Measurements from ENCODE around the gene NECTIN1. TPM values are rescaled to one million over a fixed set of nuclear protein-coding genes. Genes with fewer than 3 reads are reported as not detected.

The NECTIN1 gene
- total and polyA plus RNA-seq, 5 donors from 2014 or later: 0.18 to 2.3 TPM; not detected in 3

- H3K36me3 Mint-ChIP-seq: no peaks in the 10 kb centered on the region
- Histone ChIP-seq H3K27me3 (ENCODE audit: control insufficient read depth, insufficient read depth, low read length) (no peaks in the 10 kb centered on the region), H3K27ac (ENCODE audit: insufficient read depth, low read length, poor library complexity, severe bottlenecking) (no peak overlapping the region)
Observed at GRCh38 chr11:119752946-119753345, 23.9 kb upstream of the NECTIN1 start.

DNA sequence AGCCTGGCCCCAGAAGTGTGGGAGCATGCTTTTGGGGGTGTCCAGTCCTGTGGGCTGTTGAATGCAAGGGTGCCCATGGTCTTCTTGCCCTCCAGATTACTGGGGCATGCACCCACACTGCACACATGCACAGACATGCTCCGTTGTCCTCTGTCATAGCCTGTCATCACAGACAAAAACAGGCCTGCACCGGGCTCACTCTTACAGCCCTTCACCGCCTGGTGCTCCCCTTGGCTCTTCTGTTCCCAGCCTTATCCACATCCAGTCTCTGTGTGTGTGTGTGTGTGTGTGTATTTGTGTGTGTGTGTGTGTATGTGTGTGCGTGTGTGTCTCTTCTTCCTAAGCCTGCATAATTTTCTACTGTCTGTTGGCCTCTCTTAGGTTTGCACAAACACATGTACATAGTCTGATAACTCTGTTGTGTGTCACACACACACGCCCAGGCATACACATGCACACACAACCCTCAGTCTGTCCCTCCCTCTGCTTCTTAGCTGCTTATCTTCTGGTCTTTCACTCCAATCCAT, 23.4 kb upstream of the NECTIN1 start:
- no peaks in the 10 kb centered on the region for H3K36me3 Mint-ChIP-seq
- H3K4me1 ChIP-seq (ENCODE audit: control insufficient read depth, insufficient read depth, low read length, poor library complexity, severe bottlenecking): no peaks in the 10 kb centered on the region
- H3K27me3 Mint-ChIP-seq: peaks cover 7% of the 10 kb centered on the region
- H3K4me3 ChIP-seq (ENCODE audit: low read depth, low read length): no peak overlapping the region
- ATAC-seq (ENCODE audit: low read depth in 2 of 2) (no peak), DNase-seq (no peak)
- H3K4me1 Mint-ChIP-seq: peaks cover 0 to 6% (median 0%) of the 10 kb centered on the region in 4 donors
- H3K27ac ChIP-seq (ENCODE audit: insufficient read depth, low read length, poor library complexity, severe bottlenecking): no peak overlapping the region
- no peaks in the 10 kb centered on the region for H3K27me3 ChIP-seq (ENCODE audit: control insufficient read depth, insufficient read depth, low read length)
- no peaks in the 10 kb centered on the region for H3K9me3 Mint-ChIP-seq
- no peak overlapping the region for H3K4me3 Mint-ChIP-seq
- no peaks in the 10 kb centered on the region for H3K9me3 ChIP-seq (ENCODE audit: control insufficient read depth in 2 of 2, low read length in 2 of 2)
- no peak overlapping the region for H3K27ac Mint-ChIP-seq
- H3K36me3 ChIP-seq (ENCODE audit: control insufficient read depth, insufficient read depth, low read length): no peaks in the 10 kb centered on the region

More at GRCh38 chr11:119752946-119753345, 23.9 kb upstream of the NECTIN1 start:
- peaks cover 0 to 6% (median 0%) of the 10 kb centered on the region in 4 donors for H3K4me1 Mint-ChIP-seq
- H3K9me3 ChIP-seq (ENCODE audit: control insufficient read depth in 2 of 2, low read length in 2 of 2): no peaks in the 10 kb centered on the region
- H3K4me3 Mint-ChIP-seq: no peak overlapping the region
- H3K27me3 Mint-ChIP-seq: peaks cover 7% of the 10 kb centered on the region
- H3K27ac Mint-ChIP-seq: no peak overlapping the region
- H3K4me1 ChIP-seq (ENCODE audit: control insufficient read depth, insufficient read depth, low read length, poor library complexity, severe bottlenecking): no peaks in the 10 kb centered on the region
- H3K9me3 Mint-ChIP-seq: peaks cover 0 to 1% (median 0%) of the 10 kb centered on the region in 7 donors
- no peak for ATAC-seq (ENCODE audit: low read depth in 2 of 2)
- DNase-seq: no peak
- H3K4me3 ChIP-seq (ENCODE audit: low read depth, low read length): no peak overlapping the region
- no peaks in the 10 kb centered on the region for H3K36me3 ChIP-seq (ENCODE audit: control insufficient read depth, insufficient read depth, low read length)

GRCh38 chr11:119750056-119750455, 21.1 kb upstream of the NECTIN1 start:
- H3K36me3 Mint-ChIP-seq: no peaks in the 10 kb centered on the region
- Histone ChIP-seq H3K36me3 (ENCODE audit: control insufficient read depth, insufficient read depth, low read length) (no peaks in the 10 kb centered on the region), H3K27me3 (ENCODE audit: control insufficient read depth, insufficient read depth, low read length) (no peaks in the 10 kb centered on the region), H3K27ac (ENCODE audit: insufficient read depth, low read length, poor library complexity, severe bottlenecking) (no peak overlapping the region), H3K4me3 (ENCODE audit: low read depth, low read length) (no peak overlapping the region), H3K4me1 (ENCODE audit: control insufficient read depth, insufficient read depth, low read length, poor library complexity, severe bottlenecking) (no peaks in the 10 kb centered on the region), H3K9me3 (ENCODE audit: control insufficient read depth in 2 of 2, low read length in 2 of 2) (no peaks in the 10 kb centered on the region)
- DNase-seq (no peak), ATAC-seq (ENCODE audit: low read depth in 2 of 2) (no peak)
- no peak overlapping the region for H3K27ac Mint-ChIP-seq
- H3K27me3 Mint-ChIP-seq: peaks cover 6% of the 10 kb centered on the region
- peaks cover 0 to 2% (median 0%) of the 10 kb centered on the region in 7 donors for H3K9me3 Mint-ChIP-seq
- peaks cover 0 to 6% (median 0%) of the 10 kb centered on the region in 4 donors for H3K4me1 Mint-ChIP-seq
- H3K4me3 Mint-ChIP-seq: no peak overlapping the region

DNA sequence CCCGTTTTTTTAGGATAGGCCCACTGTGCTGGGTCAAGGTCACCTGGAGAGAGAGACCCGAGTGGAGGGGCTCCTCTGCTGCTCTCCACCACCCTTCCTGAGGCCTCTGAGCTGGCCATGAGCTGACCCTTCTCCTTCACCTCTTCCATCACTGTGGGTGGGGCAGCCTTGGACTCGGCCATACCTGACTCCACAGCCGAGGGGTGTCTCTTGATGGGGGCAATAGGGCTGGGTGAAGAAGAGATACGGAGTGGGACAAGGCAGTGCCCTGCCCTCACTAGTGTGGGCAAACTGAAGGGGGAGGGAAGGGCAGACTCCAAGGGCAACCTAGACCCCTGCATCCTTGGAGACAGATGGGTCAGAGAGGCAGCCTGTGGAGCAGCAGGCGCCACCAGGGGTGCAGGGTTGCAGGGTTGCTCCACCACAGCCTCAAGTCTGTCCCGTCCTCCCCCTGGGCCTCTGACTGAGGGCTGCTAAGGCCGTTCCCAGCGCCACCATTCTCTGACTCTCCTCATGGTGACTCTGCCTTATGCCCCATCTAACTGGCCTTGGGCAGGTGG, 20.1 kb upstream of the NECTIN1 start:
- H3K36me3 Mint-ChIP-seq: no peaks in the 10 kb centered on the region
- Histone ChIP-seq H3K4me1 (ENCODE audit: control insufficient read depth, insufficient read depth, low read length, poor library complexity, severe bottlenecking) (no peaks in the 10 kb centered on the region), H3K9me3 (ENCODE audit: control insufficient read depth in 2 of 2, low read length in 2 of 2) (no peaks in the 10 kb centered on the region), H3K27me3 (ENCODE audit: control insufficient read depth, insufficient read depth, low read length) (no peaks in the 10 kb centered on the region), H3K36me3 (ENCODE audit: control insufficient read depth, insufficient read depth, low read length) (no peaks in the 10 kb centered on the region), H3K4me3 (ENCODE audit: low read depth, low read length) (no peak overlapping the region), H3K27ac (ENCODE audit: insufficient read depth, low read length, poor library complexity, severe bottlenecking) (no peak overlapping the region)
- no peak overlapping the region for H3K4me3 Mint-ChIP-seq
- ATAC-seq (ENCODE audit: low read depth in 2 of 2) (no peak), DNase-seq (no peak)
- H3K27me3 Mint-ChIP-seq: peaks cover 6% of the 10 kb centered on the region
- H3K27ac Mint-ChIP-seq: no peak overlapping the region
- peaks cover 0 to 6% (median 0%) of the 10 kb centered on the region in 4 donors for H3K4me1 Mint-ChIP-seq
- H3K9me3 Mint-ChIP-seq: peaks cover 0 to 2% (median 0%) of the 10 kb centered on the region in 7 donors

DNA sequence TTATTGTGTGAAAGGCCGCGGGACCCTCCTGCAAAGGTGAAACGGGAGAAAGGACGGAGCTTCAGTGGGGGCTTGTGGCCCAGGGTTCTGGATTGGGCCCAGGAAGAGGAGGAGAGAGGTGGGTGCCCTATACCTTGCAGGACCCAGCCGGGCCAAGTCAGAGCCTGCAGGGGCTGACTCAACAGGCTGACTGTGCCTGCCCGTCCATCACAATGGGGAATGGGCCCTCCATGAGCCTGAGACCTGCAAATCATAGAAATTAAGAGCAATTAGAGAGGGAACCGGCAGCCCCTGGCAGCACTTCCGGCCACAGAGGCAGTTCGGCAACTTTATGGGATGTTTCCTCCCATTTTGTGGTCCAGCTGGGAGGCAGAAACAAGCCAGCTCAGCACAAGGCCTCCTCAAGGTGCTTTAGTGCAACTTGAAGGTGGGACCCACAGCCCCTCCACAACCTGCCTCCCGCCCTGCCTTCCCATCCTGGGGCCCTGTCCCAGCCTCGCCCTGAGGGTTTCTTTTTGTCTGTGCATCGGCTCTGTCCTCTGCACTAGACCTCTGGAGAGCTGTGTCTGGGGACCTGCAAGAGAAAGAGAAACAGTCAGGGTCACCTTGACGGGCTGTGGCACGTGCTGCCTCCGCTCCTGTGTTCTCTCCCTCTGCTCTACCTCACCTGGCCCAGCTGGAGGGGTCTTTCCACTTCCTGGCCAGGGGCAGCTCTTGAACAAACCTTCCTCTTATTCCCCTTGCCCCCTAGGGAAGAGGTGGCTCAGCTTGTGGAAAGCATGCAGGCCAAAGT, 19.1 kb upstream of the NECTIN1 start:
- H3K27ac Mint-ChIP-seq: no peak overlapping the region
- ATAC-seq (ENCODE audit: low read depth in 2 of 2) (no peak), DNase-seq (no peak)
- Histone ChIP-seq H3K36me3 (ENCODE audit: control insufficient read depth, insufficient read depth, low read length) (no peaks in the 10 kb centered on the region), H3K27me3 (ENCODE audit: control insufficient read depth, insufficient read depth, low read length) (no peaks in the 10 kb centered on the region), H3K27ac (ENCODE audit: insufficient read depth, low read length, poor library complexity, severe bottlenecking) (no peak overlapping the region), H3K9me3 (ENCODE audit: control insufficient read depth in 2 of 2, low read length in 2 of 2) (no peaks in the 10 kb centered on the region), H3K4me1 (ENCODE audit: control insufficient read depth, insufficient read depth, low read length, poor library complexity, severe bottlenecking) (no peaks in the 10 kb centered on the region), H3K4me3 (ENCODE audit: low read depth, low read length) (no peak overlapping the region)
- H3K4me1 Mint-ChIP-seq: peaks cover 0 to 6% (median 0%) of the 10 kb centered on the region in 4 donors
- peaks cover 0 to 2% (median 0%) of the 10 kb centered on the region in 7 donors for H3K9me3 Mint-ChIP-seq
- H3K27me3 Mint-ChIP-seq: peaks cover 12% of the 10 kb centered on the region
- H3K36me3 Mint-ChIP-seq: no peaks in the 10 kb centered on the region
- H3K4me3 Mint-ChIP-seq: no peak overlapping the region

DNA sequence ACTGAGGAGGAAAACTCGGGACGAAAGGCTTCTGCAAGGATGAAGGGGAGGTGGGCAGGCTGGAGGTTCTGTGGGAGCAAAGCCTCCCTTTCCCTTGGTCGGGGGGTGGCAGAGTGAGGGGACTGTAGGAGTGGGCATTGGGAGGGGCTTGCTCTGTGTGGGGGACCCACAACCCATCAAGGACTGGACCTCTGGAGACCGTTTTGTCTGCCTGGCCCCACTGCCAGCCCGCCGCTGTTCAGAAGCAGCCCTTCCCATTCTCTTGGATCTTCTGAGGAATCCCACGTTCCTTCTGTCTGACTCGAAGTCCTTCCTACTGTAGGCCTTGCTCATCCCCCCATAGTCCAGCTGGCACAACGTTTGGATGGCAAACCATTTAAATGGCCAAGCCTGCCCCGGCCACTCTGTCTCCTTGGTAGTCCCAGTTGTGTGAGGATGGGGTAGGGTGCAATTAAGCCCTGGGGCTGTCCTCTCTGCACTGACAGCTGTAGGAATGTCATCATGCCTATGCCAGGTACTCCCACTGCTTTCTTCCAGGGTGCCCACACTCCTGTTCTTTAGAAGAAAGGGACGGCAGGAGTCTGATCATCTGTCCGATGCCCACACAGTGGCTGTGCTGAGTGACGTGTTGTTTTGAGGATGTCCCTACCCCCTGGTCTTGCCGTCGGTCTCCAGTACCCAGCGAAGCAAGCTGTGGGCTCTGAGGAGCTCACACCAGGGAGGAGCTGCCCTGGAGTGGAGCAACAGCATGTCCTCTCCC, 17.0 kb upstream of the NECTIN1 start:
- Mint-ChIP-seq H3K4me1 (peaks cover 0 to 13% (median 3%) of the 10 kb centered on the region in 4 donors), H3K27me3 (peaks cover 27% of the 10 kb centered on the region), H3K27ac (no peak overlapping the region), H3K36me3 (no peaks in the 10 kb centered on the region), H3K9me3 (peaks cover 0 to 3% (median 0%) of the 10 kb centered on the region in 7 donors), H3K4me3 (no peak overlapping the region)
- Histone ChIP-seq H3K4me1 (ENCODE audit: control insufficient read depth, insufficient read depth, low read length, poor library complexity, severe bottlenecking) (peaks cover 6% of the 10 kb centered on the region), H3K4me3 (ENCODE audit: low read depth, low read length) (no peak overlapping the region), H3K27ac (ENCODE audit: insufficient read depth, low read length, poor library complexity, severe bottlenecking) (no peak overlapping the region), H3K9me3 (ENCODE audit: control insufficient read depth in 2 of 2, low read length in 2 of 2) (no peaks in the 10 kb centered on the region), H3K27me3 (ENCODE audit: control insufficient read depth, insufficient read depth, low read length) (peaks cover 4% of the 10 kb centered on the region), H3K36me3 (ENCODE audit: control insufficient read depth, insufficient read depth, low read length) (no peaks in the 10 kb centered on the region)
- no peak for ATAC-seq (ENCODE audit: low read depth in 2 of 2)
- DNase-seq: no peak

GRCh38 chr11:119745112-119745511, 16.1 kb upstream of the NECTIN1 start:
- ATAC-seq (ENCODE audit: low read depth in 2 of 2) (no peak), DNase-seq (no peak)
- Histone ChIP-seq H3K4me3 (ENCODE audit: low read depth, low read length) (no peak overlapping the region), H3K4me1 (ENCODE audit: control insufficient read depth, insufficient read depth, low read length, poor library complexity, severe bottlenecking) (peaks cover 6% of the 10 kb centered on the region), H3K27ac (ENCODE audit: insufficient read depth, low read length, poor library complexity, severe bottlenecking) (no peak overlapping the region), H3K27me3 (ENCODE audit: control insufficient read depth, insufficient read depth, low read length) (peaks cover 9% of the 10 kb centered on the region), H3K9me3 (ENCODE audit: control insufficient read depth in 2 of 2, low read length in 2 of 2) (no peaks in the 10 kb centered on the region), H3K36me3 (ENCODE audit: control insufficient read depth, insufficient read depth, low read length) (no peaks in the 10 kb centered on the region)
- Mint-ChIP-seq H3K27ac (no peak overlapping the region), H3K9me3 (peaks cover 0 to 3% (median 0%) of the 10 kb centered on the region in 7 donors), H3K4me1 (peaks cover 0 to 13% (median 3%) of the 10 kb centered on the region in 4 donors), H3K4me3 (no peak overlapping the region), H3K27me3 (peaks cover 35% of the 10 kb centered on the region), H3K36me3 (no peaks in the 10 kb centered on the region)

Measured in CD4-positive, CD25-positive, alpha-beta regulatory T cell (primary cell).